GM18508 (cell line): ENCODE measurements around the gene KRT80.

Experiments
- ATAC-seq: cut with Tn5 transposase; IDR thresholded peaks from one replicate; pipeline ENCODE4 v1.9.1; 2021; ENCODE audit warnings: moderate number of reproducible peaks; ENCODE audit not compliant: insufficient read depth, unreplicated experiment

The KRT80 gene

DNA sequence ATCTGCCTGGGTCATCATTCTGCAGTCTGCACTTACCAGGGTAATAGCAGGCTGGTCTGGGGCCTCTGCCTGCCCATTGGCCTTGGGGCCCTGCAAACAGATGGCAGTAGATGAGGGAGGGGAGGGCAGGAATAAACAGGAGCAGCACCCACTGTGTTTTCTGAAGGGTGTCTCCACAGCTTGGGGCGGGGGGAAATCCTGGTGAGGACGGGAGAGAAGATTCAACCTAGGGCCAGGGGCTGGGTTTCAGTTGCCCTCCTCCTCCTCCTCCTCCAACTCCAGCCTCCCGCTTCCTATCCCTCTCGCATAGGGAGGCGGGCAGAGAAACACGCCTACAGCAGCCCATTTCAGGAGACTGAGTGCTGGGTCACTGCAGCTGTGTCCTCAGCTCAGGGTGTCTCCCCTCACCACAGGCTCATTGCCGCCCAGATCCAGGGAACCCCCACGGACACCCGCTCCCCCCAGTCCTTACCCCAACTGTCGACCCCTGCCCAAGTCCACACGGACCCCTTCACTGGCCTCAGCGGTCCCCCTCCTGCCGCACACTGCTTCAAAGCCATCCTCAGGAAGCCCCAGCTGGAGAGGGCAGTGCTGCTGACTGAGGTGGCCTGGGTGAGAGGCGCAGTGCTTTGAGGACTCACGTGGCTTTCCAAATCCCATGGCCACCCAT, 9.1 kb upstream of the KRT80 start:
- no peak for ATAC-seq

GRCh38 chr12:52200086-52200780, 8.4 kb upstream of the KRT80 start:
- ATAC-seq, result no peak

GRCh38 chr12:52199294-52199919, 7.6 kb upstream of the KRT80 start:
- ATAC-seq, result no peak

GRCh38 chr12:52198454-52199215, 6.8 kb upstream of the KRT80 start:
- no peak for ATAC-seq

DNA sequence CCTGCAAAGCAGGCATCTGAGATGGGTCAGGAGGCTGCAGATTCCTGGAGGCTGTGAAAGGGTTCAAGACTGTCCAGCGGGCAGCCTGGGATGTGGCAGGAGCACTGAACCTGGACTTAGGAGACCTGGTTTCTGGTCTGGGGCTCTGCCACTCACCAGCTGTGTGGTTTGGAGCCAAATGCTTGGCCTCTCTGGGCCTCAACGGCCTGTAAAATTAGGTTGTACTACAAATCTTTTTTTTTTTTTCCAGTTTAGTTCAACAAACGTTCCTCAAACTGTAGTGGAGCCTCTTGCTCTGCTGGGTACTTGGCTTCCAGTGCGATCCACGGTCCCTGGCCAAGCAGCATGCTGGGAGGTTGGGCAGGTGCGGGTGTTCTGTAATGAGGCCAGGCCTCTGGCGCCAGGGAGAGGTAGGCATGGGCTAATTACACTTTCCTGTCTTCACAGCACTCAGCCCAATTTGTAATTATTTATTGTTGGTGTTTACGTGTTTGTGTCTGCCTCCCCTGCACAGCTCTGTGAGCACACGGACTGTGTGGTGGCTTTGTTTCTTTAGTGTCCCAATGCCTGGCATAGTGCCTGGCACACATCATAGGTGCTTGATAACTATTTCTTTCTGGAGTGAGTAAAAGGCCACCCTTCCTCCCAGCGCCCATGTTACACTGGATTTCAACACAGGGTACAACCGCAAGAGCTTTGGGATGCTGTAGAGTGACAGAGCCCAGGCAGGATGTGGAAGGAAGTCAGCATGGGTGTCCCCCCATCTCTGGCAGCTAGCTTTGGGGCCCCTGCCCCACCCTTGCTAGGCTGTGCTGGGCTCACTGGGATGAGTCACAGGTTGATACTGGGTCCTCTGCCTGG, 5.8 kb upstream of the KRT80 start:
- ATAC-seq, result no peak

- no peak for ATAC-seq
Measured at GRCh38 chr12:52195065-52195730, 3.4 kb upstream of the KRT80 start.

- no peak for ATAC-seq
Measured at GRCh38 chr12:52193991-52194390, 2.2 kb upstream of the KRT80 start.

DNA sequence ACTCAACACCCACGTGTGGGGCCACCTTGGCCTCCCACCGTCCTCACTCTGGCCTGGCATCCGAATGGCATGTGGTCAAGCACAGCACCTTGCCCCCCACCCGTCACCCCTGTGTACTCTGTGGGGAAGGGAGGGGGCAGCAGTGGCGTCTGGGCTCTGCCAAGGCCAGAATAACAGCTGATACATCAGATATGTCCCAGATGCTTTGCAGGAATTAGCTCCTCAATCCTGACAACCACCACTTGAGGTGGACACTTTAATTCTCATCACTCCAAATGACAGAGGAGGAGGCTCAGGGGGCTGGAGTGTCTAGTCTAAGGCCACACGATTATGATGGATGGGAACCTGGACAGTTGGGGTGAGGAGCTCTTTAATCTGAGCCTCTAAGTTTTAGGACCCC, 1.7 kb upstream of the KRT80 start:
- ATAC-seq, result no peak

DNA sequence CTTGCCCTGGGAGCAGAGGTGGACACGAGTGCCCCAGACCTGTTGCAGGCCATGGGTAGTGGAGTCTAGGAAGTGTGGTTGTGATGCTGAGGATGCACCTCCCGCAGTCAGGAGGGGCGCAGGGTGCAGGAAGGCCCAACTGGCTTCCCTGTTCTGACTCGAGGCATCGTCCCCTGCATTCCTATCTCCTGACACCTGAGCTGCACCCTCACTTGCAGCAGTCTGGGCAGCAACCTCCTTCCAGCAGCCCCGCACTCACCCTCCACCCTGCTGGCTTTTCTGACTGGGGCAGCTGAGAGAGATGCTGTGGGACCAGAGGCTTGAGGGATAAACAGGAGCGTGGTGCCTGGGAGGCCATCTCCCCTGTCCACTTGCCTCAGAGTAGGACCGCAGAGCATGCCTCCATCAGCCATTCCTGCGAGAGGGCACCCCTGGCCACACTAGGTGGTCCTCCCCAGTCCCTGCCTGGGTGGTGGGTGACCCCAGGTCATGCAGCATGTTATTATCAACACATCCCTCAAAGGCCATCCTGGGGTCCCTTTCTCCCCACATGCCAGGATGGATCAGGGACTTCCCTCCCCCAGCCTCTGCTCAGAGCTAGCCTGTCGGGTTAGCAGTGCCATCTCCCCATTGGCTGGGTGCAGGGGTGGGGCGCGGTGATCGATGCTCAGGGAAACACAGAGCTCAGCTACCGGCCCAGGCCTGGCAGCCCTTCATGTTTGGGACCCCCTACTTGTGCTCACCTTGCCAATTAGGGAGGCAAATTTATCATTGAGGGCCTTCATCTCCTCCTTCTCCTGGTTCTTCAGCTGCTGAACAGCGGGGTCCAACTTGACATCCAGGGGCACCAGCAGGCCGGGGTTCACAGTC, 719 bp downstream of the KRT80 start:
- no peak for ATAC-seq

GRCh38 chr12:52189376-52190174, 2.2 kb downstream of the KRT80 start:
- ATAC-seq, result no peak

DNA sequence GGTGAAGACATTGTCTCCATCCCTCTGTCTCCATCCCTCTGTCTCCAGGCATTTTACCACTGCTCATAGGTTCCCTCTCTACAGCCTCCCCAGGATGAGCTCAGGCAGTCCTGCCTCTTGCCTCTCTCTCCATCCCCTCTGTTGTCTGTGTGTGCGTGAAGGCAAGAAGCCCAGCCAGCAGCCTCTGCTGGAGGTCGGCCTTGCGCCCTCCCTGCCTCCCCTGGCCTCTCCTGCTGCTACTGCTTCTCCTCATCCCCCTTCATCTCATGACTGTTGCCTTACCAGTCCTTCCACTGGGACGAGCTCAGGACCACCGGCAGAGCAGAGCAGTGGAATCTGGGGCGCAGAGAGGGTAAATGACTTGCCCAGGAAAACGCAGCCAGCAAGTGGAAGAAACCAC, 3.2 kb downstream of the KRT80 start:
- ATAC-seq, result no peak

- ATAC-seq, result no peak
Measured at GRCh38 chr12:52187640-52188039, 4.2 kb downstream of the KRT80 start.

DNA sequence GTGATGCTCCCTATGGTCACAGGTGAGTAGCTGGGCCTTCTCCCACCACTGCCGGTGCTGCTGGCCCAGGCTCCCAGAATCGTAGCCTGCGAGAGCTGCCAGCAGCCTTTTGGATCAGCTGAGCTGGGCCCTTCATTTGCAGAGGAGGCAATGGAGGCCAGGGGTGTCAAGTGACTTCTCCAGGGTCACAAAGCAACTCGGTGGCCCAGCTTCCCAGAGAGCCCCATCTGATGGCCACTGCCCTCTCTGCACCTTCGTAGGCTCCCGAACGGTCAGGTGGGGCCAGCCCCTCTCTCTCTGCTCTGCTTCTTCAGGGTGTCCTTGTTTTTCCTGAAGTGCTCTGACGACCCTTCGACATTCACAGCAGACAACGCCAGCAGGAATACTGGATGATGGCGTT, 4.6 kb downstream of the KRT80 start:
- ATAC-seq, result no peak

- no peak for ATAC-seq
Measured at GRCh38 chr12:52186118-52186840, 5.5 kb downstream of the KRT80 start.

DNA sequence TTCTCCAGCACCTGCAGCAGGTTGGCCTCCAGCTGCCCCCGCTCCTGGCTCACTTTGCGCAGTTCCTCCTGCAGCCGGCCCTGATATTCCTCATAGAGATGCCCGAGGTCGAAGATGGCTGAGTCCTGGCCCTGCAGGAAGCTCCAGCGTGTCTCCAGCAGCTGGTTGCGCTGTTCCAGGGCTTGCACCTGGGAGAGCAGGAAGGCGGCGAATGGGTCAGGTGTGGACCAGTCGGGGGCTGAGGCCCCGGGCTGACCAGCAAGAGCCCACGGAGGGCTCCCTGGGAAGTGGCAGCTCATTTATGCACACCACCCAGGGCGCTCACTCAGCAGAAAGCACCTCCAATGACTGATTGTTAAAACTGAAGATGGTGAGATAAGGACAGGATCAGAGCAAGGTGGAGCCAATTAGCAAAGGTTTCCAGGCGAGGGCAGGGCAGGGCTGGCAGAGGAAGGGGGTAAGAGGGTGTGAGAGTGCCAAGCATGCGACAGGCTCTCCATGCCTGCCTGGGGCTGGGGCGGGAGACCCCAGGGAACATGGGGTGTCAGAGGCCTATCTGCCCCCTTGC, 6.3 kb downstream of the KRT80 start:
- no peak for ATAC-seq

DNA sequence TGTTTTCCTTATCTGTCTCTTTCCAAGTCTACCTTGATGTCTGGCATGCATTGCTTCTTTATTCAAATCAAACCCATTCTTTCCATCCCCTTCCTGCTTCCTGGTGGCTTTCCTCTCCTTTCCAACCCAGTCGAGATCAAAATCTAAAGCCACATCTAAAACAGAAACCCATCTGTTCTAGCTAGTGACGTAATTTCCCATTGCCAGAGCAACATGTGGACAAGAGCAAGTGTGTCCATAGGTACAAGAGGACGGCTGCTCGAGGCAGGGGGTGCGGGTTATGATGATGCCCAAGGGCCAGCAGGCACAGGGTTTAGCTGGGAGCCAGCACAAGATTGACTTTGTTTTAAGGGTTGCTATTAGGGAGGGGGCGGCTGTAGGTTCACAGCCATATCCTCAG, 7.0 kb downstream of the KRT80 start:
- no peak for ATAC-seq

- ATAC-seq, result no peak
Measured at GRCh38 chr12:52183971-52184370, 7.8 kb downstream of the KRT80 start.
